LNCAP (cell line): ENCODE measurements around the gene PRRX2.

Experiments
- TF ChIP-seq, protein P1 (sequence below): fragments of 450-650 bp; IDR thresholded peaks from 2 replicates; pipeline ENCODE4 v1.5.1; 2017; ENCODE audit warnings: mild to moderate bottlenecking

Gene PRRX2

DNA sequence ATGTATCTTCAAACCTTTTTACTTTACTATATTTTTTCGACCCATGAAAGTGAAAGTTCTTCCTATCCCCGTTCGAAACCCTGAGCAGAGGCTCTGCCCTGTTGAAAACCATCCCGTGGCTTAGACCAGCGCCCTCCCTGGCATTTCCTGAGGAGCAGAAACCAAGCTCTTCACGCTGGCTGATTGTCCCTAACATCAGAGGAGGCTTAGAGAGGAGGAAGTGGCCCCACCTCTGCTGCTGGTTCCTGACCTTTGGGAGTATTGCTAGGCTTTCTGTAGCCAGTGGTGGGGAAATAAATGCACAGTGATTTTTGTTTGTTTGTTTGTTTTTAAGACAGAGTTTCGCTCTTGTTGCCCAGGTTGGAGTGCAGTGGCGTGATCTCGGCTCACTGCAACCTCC lies 91.6 kb downstream of the PRRX2 start:
- TF ChIP-seq, protein P1, sequence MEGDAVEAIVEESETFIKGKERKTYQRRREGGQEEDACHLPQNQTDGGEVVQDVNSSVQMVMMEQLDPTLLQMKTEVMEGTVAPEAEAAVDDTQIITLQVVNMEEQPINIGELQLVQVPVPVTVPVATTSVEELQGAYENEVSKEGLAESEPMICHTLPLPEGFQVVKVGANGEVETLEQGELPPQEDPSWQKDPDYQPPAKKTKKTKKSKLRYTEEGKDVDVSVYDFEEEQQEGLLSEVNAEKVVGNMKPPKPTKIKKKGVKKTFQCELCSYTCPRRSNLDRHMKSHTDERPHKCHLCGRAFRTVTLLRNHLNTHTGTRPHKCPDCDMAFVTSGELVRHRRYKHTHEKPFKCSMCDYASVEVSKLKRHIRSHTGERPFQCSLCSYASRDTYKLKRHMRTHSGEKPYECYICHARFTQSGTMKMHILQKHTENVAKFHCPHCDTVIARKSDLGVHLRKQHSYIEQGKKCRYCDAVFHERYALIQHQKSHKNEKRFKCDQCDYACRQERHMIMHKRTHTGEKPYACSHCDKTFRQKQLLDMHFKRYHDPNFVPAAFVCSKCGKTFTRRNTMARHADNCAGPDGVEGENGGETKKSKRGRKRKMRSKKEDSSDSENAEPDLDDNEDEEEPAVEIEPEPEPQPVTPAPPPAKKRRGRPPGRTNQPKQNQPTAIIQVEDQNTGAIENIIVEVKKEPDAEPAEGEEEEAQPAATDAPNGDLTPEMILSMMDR: no peak

DNA sequence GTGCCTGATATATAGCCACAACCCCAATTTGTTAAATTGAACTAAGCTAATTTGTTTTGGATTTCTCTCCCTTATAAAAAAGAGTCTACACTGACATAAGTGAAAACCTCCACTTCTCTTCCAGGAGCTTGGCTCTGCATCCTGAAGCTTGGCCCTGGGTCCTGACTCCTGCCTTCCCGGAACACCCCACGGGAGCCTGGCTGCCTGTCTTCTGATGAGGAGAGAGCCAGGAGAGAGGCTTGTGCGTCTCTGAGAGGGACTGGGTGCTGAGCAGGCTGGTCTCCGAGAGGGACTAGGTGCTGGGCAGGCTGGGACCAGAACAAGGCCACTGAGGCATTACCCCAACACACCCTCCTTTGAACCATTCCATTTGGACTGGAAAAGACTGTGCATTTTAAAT lies 93.9 kb downstream of the PRRX2 start:
- TF ChIP-seq, protein P1: no peak

DNA sequence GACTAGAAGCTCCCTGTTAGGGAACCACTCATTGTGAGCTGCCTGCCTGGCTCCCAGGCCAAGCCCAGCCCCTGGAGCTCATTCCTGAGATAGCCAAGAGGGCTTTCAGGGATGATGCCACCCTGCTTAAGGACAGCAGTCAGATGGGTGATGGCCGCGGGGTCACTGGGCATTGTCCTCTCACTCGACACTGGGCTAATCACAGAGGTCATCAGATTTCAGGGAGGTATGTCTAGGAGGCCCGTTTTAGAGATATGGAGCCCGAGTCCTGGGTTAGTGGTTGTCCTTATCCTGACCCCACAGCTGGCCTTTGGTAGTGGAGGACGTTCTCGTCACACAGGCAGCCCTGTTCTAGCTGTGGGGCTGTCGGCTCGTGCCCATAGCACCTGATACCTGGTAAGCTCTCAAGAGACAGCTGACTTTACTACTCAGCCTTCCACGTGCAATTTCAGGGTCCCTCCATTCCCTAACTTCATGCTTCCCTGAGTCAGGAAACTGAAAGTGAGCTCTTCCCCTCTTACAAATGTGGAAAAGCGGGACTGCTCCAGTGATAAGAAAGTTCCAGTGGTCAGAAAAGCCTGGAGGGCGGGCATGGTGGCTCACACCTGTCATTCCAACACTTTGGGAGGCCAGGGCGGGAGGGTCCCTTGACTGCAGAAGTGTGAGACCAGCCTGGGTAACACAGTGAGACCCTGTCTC lies 94.5 kb downstream of the PRRX2 start:
- TF ChIP-seq, protein P1: no peak

DNA sequence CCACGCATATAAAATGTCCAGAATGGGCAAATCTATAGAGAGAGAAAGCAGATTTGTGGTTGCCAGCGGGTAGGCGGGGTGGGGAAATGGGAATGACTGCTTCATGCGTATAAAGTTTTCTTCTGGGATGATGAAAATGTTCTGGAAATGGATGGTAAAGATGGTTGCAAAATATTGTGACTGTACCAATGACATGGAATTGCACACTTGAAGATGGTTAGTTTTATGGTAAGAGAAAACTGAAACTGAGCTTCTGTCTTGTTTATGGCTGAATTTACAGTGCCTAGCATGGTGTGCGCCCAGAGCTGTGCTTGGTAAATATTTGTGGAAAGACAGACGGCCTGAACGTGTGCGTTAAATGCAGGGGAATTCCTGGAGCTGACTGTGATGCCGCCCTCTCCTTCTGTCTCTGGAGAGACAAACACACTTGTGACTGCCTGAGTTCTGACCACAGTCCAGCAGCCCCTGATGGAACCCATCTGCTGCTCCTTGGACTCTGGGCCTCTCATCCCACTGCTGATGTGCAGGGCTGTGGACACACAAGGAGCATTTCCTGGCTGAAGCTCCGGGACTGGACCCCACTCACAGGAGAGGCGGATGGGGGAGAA lies 96.0 kb downstream of the PRRX2 start:
- TF ChIP-seq, protein P1: no peak

DNA sequence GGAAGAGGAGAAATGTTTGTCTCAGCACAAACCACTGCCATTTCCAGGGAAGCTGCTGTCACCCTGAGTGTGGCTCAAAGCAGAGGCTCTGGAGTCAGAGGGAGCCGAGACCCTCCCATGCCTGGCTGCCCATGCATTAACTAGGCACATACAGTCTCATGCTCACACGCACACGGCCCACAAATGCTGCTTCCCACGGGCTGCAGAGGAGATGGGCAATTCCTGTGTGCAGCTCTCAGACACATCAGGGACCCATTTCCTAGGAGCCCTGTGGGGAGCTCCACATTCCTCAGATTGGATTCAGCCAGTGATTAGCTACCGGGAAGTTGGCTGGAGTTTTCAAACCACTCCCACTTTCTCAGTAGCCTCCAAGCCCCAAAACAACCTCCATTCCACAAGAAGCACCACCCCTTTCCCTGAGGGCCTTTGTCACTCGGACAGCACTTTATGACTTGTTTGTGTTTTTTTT lies 96.5 kb downstream of the PRRX2 start:
- TF ChIP-seq, protein P1: no peak

DNA sequence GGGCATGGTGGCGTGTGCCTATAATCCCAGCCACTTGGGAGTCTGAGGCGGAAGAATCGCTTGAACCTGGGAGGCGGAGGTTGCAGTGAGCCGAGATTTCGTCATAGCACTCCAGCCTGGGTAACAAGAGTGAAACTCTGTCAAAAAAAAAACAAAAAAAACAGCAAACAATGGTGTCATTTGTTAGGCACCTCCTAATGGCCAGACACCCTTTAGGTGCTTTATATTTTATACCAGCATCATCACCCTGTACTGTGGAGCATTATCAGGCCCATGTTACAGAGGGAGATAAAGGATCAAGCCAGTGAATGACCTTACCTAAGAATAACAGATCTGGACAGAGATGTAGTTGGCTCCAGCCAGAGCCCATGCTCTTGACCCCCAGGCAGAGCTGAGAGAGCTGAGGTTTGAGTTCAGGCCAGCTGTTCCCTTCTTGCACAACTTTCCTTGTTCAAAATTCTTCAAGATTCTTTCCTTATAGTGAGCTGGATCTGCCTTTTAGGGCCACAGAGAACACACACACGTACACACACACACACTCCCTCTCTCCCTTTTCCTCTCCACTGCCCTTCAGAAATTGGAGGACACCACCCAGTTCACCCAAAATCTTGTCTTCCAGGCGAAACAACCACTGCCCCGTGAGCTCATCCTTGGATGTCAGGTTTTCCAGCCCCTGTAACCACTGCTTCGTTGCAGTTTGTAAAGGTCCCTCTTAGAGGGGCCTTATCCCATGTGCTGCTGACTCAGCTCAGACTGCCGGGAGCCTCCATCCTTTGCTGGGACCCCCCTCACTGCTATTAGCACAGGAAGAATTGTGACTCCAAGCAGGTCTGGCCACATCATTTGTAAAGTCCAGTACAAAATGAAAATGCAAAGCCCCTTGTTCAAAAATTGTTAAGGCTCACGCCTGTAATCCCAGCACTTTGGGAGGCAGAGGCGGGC lies 97.8 kb downstream of the PRRX2 start:
- TF ChIP-seq, protein P1: no peak

DNA sequence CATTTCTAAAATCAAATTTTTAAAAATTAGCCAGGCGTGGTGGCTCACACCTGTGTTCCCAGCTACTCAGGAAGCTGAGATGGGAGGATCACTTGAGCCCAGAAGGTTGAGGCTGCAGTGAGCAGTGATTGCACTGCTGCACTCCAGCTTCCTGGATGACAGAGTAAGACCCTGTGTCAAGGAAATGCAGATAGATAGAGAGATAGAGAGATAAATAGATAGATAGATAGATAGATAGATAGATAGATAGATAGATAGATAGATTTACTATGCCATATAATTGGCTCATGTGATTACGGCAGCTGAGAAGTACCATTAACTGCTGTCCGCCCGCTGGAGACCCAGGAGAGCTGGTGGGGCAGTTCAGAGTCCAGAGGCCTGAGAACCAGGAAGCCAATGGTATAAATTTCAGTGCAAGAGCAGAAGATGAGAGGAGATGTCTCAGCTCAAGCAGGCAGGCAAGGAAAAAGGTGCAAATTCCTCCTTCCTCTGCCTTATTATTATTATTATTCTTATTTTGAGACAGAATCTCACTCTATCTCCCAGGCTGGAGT lies 100.4 kb downstream of the PRRX2 start:
- TF ChIP-seq, protein P1: no peak
